HPDE6-E6E7 (cell line): ENCODE data around the gene TTC12.

Experiments
- DNase-seq: peaks from one replicate; pipeline ENCODE4 v3.0.0; 2011; ENCODE audit warnings: missing footprints; ENCODE audit errors: extremely low spot score

TTC12 gene

DNA sequence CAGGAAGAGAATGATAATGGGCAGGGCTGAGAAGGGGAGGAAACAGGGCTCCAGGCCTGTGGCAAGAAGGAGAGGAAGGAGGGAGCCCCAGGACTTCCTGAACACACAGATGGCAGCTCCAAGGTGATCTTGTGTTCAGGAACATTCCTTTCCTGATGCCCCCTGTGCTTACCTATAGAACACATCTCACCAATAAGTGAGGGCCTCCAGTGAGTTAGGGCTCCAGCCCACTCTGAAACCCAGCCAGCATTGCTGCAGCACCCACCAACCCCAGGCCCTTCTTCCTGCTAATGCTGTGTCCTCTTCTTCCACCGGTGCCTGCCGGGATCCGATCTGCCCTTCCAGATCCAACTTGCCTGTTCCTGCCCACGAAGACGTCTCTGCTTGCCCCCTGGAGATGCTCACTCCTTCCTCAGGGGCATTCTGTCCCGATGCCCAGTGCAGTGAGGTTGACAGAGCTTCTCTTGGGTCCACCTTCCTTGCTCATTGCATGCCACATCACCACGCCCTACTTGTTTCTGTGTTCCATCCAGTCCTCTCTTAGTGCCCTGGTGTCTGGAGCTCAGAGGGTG is 90.6 kb downstream of the TTC12 start:
- no peak for DNase-seq

GRCh38 chr11:113405724-113406478 is 91.5 kb downstream of the TTC12 start:
- no peak for DNase-seq

- DNase-seq = no peak
These were observed 92.8 kb downstream of the TTC12 start for GRCh38 chr11:113407163-113407562.

DNA sequence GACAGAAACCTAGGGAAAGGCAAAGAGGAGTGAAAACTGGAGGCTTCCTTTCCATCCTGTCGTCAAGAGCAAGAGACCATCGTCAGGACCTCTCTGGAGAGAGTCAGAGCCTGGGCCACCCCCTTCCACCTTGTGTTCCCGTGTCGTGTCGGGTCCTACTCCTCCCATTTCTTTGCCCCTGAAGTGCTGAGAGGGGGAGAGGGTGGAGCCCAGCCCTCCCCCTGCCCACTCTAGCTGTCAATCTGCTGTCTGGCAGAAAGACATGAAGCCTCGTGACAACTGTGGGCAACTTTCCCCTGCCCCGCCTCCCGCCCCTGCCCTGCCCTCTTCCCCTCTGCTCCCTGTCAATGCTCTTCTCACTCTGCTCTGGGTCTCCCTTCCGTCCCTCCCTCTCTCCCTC is 93.8 kb downstream of the TTC12 start:
- DNase-seq = no peak

GRCh38 chr11:113408887-113409286 is 94.5 kb downstream of the TTC12 start:
- DNase-seq = no peak

DNA sequence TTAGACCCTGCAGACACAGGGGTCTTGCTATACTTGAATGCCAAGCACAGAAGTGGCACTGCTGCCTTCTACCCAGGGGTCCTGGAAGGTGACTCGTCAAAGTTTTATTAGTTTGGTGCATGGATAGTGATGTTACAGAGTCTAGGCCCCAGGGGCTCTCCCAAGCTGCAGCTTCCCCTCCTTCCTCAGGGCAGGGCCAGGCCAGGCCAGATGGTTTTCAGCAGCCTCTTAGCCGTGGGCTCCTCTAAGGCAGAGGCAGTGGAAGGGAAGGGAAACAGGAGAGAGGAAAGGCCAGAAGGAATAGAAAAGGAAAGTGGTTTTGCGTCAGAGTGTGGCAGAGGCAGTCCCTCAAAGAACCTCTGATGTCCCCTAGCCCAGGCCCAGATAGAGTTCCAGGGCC is 95.1 kb downstream of the TTC12 start:
- DNase-seq = no peak

DNA sequence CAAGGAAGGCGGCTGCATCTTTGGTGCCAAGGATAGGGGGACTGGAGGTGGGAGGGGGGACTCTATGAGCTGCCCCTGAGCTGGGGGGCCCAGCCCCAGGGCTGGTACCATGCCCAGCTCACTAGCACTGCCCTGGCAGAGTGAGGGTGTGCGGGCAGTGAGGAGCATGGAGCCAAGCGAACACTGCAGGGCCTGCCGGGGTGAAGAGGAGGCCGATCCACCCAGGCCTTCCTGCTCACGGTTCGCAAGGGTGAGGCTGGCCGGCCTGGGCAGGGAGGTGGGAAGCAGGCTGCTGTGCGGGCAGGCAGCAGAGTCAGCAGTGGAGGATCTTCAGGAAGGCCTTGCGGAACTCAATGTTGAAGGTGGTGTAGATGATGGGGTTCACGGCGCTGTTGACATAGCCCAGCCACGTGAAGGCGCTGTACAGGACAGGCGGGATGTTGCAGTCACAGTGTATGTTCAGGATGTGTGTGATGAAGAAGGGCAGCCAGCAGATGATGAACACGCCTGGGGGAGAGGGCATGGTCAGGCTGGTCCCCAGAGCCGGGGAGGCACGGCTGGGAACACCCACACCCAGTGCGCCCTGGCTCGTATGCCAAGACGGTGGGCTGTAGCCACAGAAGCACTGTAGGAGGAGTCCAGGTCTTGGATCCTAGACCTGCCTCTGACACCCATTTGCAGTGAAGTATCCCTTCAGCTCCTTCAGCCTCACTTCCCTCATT is 96.2 kb downstream of the TTC12 start:
- no peak for DNase-seq

DNA sequence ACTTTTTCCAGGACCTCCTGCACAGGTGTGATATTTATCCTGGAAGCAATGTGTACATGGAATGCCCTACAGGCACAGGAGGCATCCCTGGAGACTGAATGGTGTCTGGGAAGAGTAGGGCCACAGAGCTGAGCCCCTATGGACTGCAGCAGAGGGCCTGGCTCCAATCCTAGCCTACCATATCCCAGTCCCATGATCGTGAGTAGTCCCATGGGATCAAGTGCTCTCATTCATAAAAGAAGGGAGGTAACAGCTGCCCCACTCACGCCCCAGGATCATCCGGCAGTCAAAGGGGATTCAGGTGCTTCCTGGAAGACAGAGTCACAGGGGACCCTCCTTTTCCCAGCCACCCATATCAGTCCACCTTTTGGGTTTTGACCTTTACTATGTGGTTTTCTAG is 97.2 kb downstream of the TTC12 start:
- DNase-seq = no peak

GRCh38 chr11:113412675-113413074 is 98.3 kb downstream of the TTC12 start:
- no peak for DNase-seq

DNA sequence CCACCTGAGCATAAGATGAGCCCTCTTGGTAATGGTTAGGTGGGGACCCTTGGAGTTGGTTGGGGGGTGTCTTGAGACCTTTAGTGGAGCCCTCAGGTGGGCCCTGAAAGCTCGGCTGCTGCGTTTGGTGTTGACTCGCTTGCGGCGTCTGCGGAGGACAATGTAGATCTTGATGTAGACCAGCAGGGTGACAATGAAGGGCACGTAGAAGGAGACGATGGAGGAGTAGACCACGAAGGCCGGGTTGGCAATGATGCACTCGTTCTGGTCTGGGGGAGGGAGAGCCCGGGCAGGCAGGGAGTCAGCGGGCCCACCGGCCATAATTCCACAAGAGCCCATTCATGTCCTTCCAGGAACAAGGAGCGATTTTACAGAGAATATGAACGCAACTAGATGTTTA is 101.0 kb downstream of the TTC12 start:
- DNase-seq = no peak
